ENCODE measurements around the gene KPNA6. TPM values are rescaled to one million over a fixed set of nuclear protein-coding genes. Genes with fewer than 3 reads are reported as not detected.

KPNA6 gene
- total RNA-seq, 2 experiments from 2014 or later: 19.5 to 36.3 TPM

DNA sequence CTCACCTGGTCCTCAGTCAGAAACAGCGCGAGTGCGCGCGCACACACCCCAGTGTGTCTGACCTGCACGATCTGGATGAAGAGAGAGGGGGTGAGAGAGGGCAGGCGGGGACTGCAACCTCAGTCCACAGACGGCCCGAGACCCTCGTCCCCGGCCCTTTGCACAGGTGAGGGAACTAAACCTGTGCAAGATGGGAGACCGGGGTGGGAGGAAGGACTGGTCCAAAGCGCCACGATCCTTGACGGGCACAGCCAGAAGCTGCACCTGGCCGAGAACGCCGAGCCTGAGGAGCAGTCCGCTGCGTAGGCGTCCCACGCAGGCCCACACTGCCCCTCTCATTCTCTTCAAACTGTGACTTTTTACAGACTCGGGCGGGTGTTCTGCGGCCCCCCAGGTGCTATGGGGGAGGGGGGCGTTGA is 97.1 kb downstream of the KPNA6 start:
- intact Hi-C loops (cut with micrococcal nuclease; ENCODE audit: unreplicated experiment): no loop called here
- H3K36me3 ChIP-seq (ENCODE audit: insufficient read depth, low read length): peaks cover 16% of the 10 kb centered on the region
- H4K20me1 ChIP-seq (ENCODE audit: insufficient read depth, low read length): no peaks in the 10 kb centered on the region
- H3K4me1 ChIP-seq (ENCODE audit: insufficient read depth, low read length, poor library complexity, severe bottlenecking): peaks cover 47% of the 10 kb centered on the region
- no peaks in the 10 kb centered on the region for H3K79me2 ChIP-seq (ENCODE audit: insufficient read depth, low read depth, low read length)
- POLR2A ChIA-PET: interaction anchor here (1.4 kb wide), 1 partner anchor 12 kb away, joined by 5 read pairs; no protein-coding TSS in a partner anchor
- H3K4me2 ChIP-seq (ENCODE audit: low read length): peak overlapping the region; percentile 96
- BruUV-seq (replicated peaks): no TSS peak
- H2AFZ ChIP-seq (ENCODE audit: low read length): peak overlapping the region; percentile 53; the same call in 1 of the 2 replicates
- CTCF ChIA-PET (ENCODE audit: unreplicated experiment): interaction anchor here (1.7 kb wide), 1 partner anchor 11 kb away, joined by 8 read pairs; no protein-coding TSS in a partner anchor
- TF ChIP-seq EZH2phosphoT487 (IDR thresholded peaks at IDR 0.05; ENCODE audit: borderline replicate concordance, low read depth, low read length): no peak
- TF ChIP-seq, protein P1, sequence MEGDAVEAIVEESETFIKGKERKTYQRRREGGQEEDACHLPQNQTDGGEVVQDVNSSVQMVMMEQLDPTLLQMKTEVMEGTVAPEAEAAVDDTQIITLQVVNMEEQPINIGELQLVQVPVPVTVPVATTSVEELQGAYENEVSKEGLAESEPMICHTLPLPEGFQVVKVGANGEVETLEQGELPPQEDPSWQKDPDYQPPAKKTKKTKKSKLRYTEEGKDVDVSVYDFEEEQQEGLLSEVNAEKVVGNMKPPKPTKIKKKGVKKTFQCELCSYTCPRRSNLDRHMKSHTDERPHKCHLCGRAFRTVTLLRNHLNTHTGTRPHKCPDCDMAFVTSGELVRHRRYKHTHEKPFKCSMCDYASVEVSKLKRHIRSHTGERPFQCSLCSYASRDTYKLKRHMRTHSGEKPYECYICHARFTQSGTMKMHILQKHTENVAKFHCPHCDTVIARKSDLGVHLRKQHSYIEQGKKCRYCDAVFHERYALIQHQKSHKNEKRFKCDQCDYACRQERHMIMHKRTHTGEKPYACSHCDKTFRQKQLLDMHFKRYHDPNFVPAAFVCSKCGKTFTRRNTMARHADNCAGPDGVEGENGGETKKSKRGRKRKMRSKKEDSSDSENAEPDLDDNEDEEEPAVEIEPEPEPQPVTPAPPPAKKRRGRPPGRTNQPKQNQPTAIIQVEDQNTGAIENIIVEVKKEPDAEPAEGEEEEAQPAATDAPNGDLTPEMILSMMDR (conservative IDR thresholded peaks at IDR 0.05; ENCODE audit: low read length): no peak
- H3K9me2 ChIP-seq (ENCODE audit: insufficient read depth, low read length): no peaks in the 10 kb centered on the region
- H3K27ac ChIP-seq (ENCODE audit: low read depth, low read length, poor library complexity, severe bottlenecking): no peak overlapping the region
- no peaks in the 10 kb centered on the region for H3K9me3 ChIP-seq (ENCODE audit: low read length)
- DNase-seq (ENCODE audit: low spot score): no peak
- H3K4me3 ChIP-seq (ENCODE audit: low read depth, low read length, poor library complexity, severe bottlenecking): peak overlapping the region; percentile 94

DNA sequence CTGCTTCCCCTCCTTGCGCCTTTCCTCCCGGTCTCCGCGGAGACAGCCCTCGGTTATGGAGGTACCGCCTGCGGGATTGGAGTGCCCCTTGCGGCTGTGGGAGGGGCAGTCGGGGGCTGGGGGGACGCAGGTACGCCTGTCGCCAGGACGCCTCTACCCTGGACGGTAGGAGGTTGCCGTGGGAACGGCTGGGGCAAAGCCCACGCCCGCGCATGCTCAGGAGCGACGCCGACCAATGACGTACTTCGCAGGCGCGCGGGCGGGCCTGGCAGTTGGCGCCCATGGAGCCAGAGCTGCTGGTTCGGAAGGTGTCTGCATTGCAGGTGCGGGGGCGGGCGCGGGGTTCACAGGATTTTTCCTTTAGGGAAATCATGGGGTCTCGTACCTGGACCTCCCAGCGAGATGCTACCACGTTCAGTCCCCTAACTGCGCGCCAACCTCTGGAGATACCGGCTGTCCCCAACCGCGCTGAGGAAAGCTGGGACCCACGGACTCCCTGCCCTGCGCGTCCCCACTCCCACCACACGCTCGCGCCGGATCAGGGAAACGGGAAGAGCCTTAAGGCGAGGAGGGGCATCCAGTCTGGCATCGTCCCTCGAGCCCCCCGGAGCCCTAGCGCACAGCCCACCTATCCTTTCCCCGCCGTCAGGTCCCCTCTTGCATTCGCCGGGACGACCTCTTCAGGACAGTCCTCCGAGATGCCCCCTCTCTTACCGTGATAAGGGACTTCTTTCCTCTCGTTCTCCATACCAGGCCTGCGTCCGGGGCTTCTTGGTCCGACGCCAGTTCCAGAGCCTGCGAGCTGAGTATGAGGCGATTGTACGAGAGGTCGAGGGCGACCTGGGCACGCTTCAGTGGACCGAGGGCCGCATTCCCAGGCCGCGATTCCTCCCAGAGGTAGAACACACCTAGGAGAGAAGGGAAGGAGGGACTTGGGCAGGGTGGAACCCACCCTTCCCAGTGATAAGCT is 97.8 kb downstream of the KPNA6 start, which contains the start of gene IQCC:
TSS of gene IQCC (plus strand) at position 271 of the 970 bp plus-strand sequence. CDS start at position 282, 11 bp downstream.
- H3K36me3 ChIP-seq (ENCODE audit: insufficient read depth, low read length): peaks cover 16% of the 10 kb centered on the region
- H3K27ac ChIP-seq (ENCODE audit: low read depth, low read length, poor library complexity, severe bottlenecking): peak within 1 kb of the TSS; percentile 8
- peak within 1 kb of the TSS; percentile 96 for H3K4me2 ChIP-seq (ENCODE audit: low read length)
- no peaks in the 10 kb centered on the region for H3K9me2 ChIP-seq (ENCODE audit: insufficient read depth, low read length)
- H2AFZ ChIP-seq (ENCODE audit: low read length): peak within 1 kb of the TSS; percentile 53
- no peaks in the 10 kb centered on the region for H3K9me3 ChIP-seq (ENCODE audit: low read length)
- ChIA-PET POLR2A (interaction anchor here (1.4 to 1.8 kb wide), 2 partner anchors 11 to 26 kb away, joined by 5 to 6 read pairs; partner anchors contain the start of gene TXLNA), CTCF (ENCODE audit: unreplicated experiment) (interaction anchor here (1.7 kb wide), 1 partner anchor 10 kb away, joined by 8 read pairs; no protein-coding TSS in a partner anchor)
- H3K4me1 ChIP-seq (ENCODE audit: insufficient read depth, low read length, poor library complexity, severe bottlenecking): peaks cover 42% of the 10 kb centered on the region
- H3K4me3 ChIP-seq (ENCODE audit: low read depth, low read length, poor library complexity, severe bottlenecking): peak within 1 kb of the TSS; percentile 94
- peak; percentile 89 for DNase-seq (ENCODE audit: low spot score)
- no peaks in the 10 kb centered on the region for H3K79me2 ChIP-seq (ENCODE audit: insufficient read depth, low read depth, low read length)
- no peak for TF ChIP-seq EZH2phosphoT487 (IDR thresholded peaks at IDR 0.05; ENCODE audit: borderline replicate concordance, low read depth, low read length)
- TF ChIP-seq, protein P1 (conservative IDR thresholded peaks at IDR 0.05; ENCODE audit: low read length): no peak
- BruUV-seq (replicated peaks): TSS peak; percentile 83
- no peaks in the 10 kb centered on the region for H4K20me1 ChIP-seq (ENCODE audit: insufficient read depth, low read length)
- intact Hi-C loops (cut with micrococcal nuclease; ENCODE audit: unreplicated experiment): no loop called here
